GM23338 (cell line): ENCODE results near the gene LRRC8B. TPM values are rescaled to one million over a fixed set of nuclear protein-coding genes. Genes with fewer than 3 reads are reported as not detected.
"Not testable (repeated sequence)": the region's sequence is repeated elsewhere in the genome, so short reads cannot be mapped to it uniquely, and the experiment has no call there.

Experiments used
- ATAC-seq: fragments of 200-7000 bp; cut with Tn5 transposase; 3 replicates; pipeline ENCODE4 v1.9.1; 2020
- DNase-seq: peaks from one replicate; pipeline ENCODE4 v3.0.0-alpha.2; 2015; ENCODE audit warnings: low spot score
- H2AFZ ChIP-seq: fragments of 200-600 bp; sonication (generic); 2 replicates; pipeline ENCODE4 v1.8.0; 2016; ENCODE audit warnings: antibody characterized with exemption, mild to moderate bottlenecking, moderate library complexity
- H3F3A ChIP-seq: fragments of 200-600 bp; sonication (generic); replicated peaks from 2 replicates; pipeline ENCODE4 v1.8.0; 2017; ENCODE audit warnings: antibody characterized with exemption, mixed run types, low read depth
- H3K27ac ChIP-seq: fragments of 200-600 bp; sonication (generic); 2 replicates; pipeline ENCODE4 v1.6.1; 2016; ENCODE audit warnings: low read depth
- H3K27me3 ChIP-seq: fragments of 200-600 bp; sonication (generic); 2 replicates; pipeline ENCODE4 v1.8.0; 2016; ENCODE audit warnings: mild to moderate bottlenecking, mixed run types, moderate library complexity; ENCODE audit not compliant: insufficient read depth
- H3K36me3 ChIP-seq: fragments of 200-600 bp; sonication (generic); 2 replicates; pipeline ENCODE4 v1.8.0; 2016; ENCODE audit warnings: mild to moderate bottlenecking; ENCODE audit not compliant: insufficient read depth
- H3K4me1 ChIP-seq: fragments of 200-600 bp; sonication (generic); 2 replicates; pipeline ENCODE4 v1.8.0; 2016; ENCODE audit warnings: mild to moderate bottlenecking, moderate library complexity; ENCODE audit not compliant: insufficient read depth
- H3K4me2 ChIP-seq: fragments of 200-600 bp; sonication (generic); 2 replicates; pipeline ENCODE4 v1.7.1; 2017; ENCODE audit warnings: mixed run types
- H3K4me3 ChIP-seq: fragments of 200-600 bp; sonication (generic); 2 replicates; pipeline ENCODE4 v1.6.1; 2016; ENCODE audit warnings: mixed run types
- H3K79me2 ChIP-seq: fragments of 200-600 bp; sonication (generic); replicated peaks from 2 replicates; pipeline ENCODE4 v1.8.0; 2017; ENCODE audit warnings: mild to moderate bottlenecking; ENCODE audit not compliant: insufficient read depth
- H3K9me2 ChIP-seq: fragments of 200-600 bp; sonication (generic); 2 replicates; pipeline ENCODE4 v1.8.0; 2017; ENCODE audit not compliant: insufficient read depth
- H4K20me1 ChIP-seq: fragments of 200-600 bp; sonication (generic); replicated peaks from 2 replicates; pipeline ENCODE4 v1.8.0; 2017; ENCODE audit warnings: mild to moderate bottlenecking; ENCODE audit not compliant: insufficient read depth
- H3K27ac Mint-ChIP-seq: 2 replicates; pipeline ENCODE4 v1.8.0; 2020; ENCODE audit warnings: inconsistent platforms, mild to moderate bottlenecking, moderate library complexity, mixed read lengths
- H3K27me3 Mint-ChIP-seq: 3 replicates; pipeline ENCODE4 v1.8.0; 2022; ENCODE audit warnings: low read depth, mild to moderate bottlenecking, moderate library complexity, mixed read lengths, inconsistent platforms; ENCODE audit not compliant: insufficient read depth, poor library complexity
- H3K36me3 Mint-ChIP-seq: 3 replicates; pipeline ENCODE4 v1.8.0; 2021; ENCODE audit warnings: low read depth, mild to moderate bottlenecking, inconsistent platforms, moderate library complexity, mixed read lengths
- H3K4me1 Mint-ChIP-seq: 3 replicates; pipeline ENCODE4 v1.8.0; 2020; ENCODE audit warnings: mild to moderate bottlenecking, inconsistent platforms, mixed read lengths
- H3K4me3 Mint-ChIP-seq: 3 replicates; pipeline ENCODE4 v1.8.0; 2021; ENCODE audit warnings: moderate library complexity, mild to moderate bottlenecking, inconsistent platforms, mixed read lengths
- H3K9me3 Mint-ChIP-seq: 3 replicates; pipeline ENCODE4 v1.8.0; 2020; ENCODE audit warnings: moderate library complexity, mild to moderate bottlenecking, inconsistent platforms, mixed read lengths
- STAT1 ChIP-seq: IDR thresholded peaks from one replicate; pipeline ENCODE4 v1.6.1; 2016; ENCODE audit warnings: antibody characterized with exemption; ENCODE audit not compliant: unreplicated experiment
- ZNF462 ChIP-seq: fragments of 250-450 bp; sonication (Bioruptor Pico); IDR thresholded peaks from 2 replicates; pipeline ENCODE4 v1.5.0; 2020; ENCODE audit warnings: mild to moderate bottlenecking, moderate library complexity
- polyA plus RNA-seq: library from polyadenylated mRNA; unstranded; fragments of >200 nt; fragmentation: Nextera tagmentation; extraction: Ambion mirVana; gene quantifications from 2 replicates; pipeline ENCODE4 v1.2.1, GENCODE V29; 2016
- total RNA-seq: library from RNA; depleted of rRNA; stranded (reverse); fragments of >200 nt; shearing (Covaris generic); gene quantifications from 2 replicates; pipeline ENCODE4 v1.2.3, GENCODE V29; 2014

LRRC8B gene
- total and polyA plus RNA-seq, 2 experiments from 2014 or later: 9.0 to 26.5 TPM

- Histone ChIP-seq H3K79me2 (peaks cover 53% of the 10 kb centered on the region), H3K27me3 (no peaks in the 10 kb centered on the region), H2AFZ (no peak overlapping the region), H3K4me1 (peaks cover 27% of the 10 kb centered on the region), H3K4me3 (no peak overlapping the region), H4K20me1 (peaks cover 18% of the 10 kb centered on the region), H3F3A (no peaks in the 10 kb centered on the region), H3K36me3 (no peaks in the 10 kb centered on the region), H3K27ac (no peak overlapping the region), H3K9me2 (no peaks in the 10 kb centered on the region), H3K4me2 (no peak overlapping the region)
- no peaks in the 10 kb centered on the region for H3K9me3 Mint-ChIP-seq
- no peak for TF ChIP-seq ZNF462 (CRISPR knock-in tag)
- TF ChIP-seq STAT1: no peak
- peaks cover 8% of the 10 kb centered on the region; the same call in 2 of the 3 replicates for H3K36me3 Mint-ChIP-seq
- peaks cover 55% of the 10 kb centered on the region for H3K4me1 Mint-ChIP-seq
- H3K4me3 Mint-ChIP-seq: no peak overlapping the region
- H3K27me3 Mint-ChIP-seq: no peaks in the 10 kb centered on the region
- DNase-seq (no peak), ATAC-seq (peak; percentile 45)
- H3K27ac Mint-ChIP-seq: peak overlapping the region; percentile 34
These were observed 65.9 kb downstream of the LRRC8B start for GRCh38 chr1:89590341-89591080.

GRCh38 chr1:89592861-89593302, 68.3 kb downstream of the LRRC8B start:
- not testable (repeated sequence) for H3K27me3 Mint-ChIP-seq, H3K4me3 ChIP-seq, H3K27ac ChIP-seq, H3K4me2 ChIP-seq, DNase-seq, H3K36me3 ChIP-seq, ATAC-seq, H3K9me3 Mint-ChIP-seq, H3K4me3 Mint-ChIP-seq, H3K27ac Mint-ChIP-seq, H3K36me3 Mint-ChIP-seq, H4K20me1 ChIP-seq, H2AFZ ChIP-seq, H3K9me2 ChIP-seq, H3K27me3 ChIP-seq, H3F3A ChIP-seq
- Histone ChIP-seq H3K4me1 (peaks cover 46% of the 10 kb centered on the region), H3K79me2 (peaks cover 36% of the 10 kb centered on the region)
- peaks cover 59% of the 10 kb centered on the region for H3K4me1 Mint-ChIP-seq
